ENCODE measurements around the gene CDY2B.
"Not testable (repeated sequence)": the region's sequence is repeated elsewhere in the genome, so short reads cannot be mapped to it uniquely, and the experiment has no call there.

DNA sequence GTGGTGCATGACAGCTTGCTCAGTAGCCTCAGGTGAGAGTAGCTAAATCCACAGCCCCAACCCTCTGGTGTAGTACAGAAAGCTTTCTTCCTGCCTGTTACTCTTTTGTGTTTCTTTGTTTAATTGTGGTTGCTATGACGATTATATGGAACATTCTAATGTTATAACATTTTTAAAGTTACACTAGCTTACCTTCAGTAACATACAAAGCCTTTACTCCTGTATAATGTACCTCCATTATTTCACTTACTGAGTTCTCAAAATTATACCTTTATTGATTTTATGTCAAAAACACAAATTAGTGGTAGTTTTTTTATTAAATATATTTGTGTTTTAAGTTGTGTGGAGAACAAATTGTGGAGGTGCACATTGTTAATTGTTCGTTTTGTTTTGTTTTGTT is at the start of gene CDY2B:
- not testable (repeated sequence) for TF ChIP-seq POLR2AphosphoS5, POLR2A (IDR thresholded peaks at IDR 0.05)
- TF ChIP-seq, protein P1, sequence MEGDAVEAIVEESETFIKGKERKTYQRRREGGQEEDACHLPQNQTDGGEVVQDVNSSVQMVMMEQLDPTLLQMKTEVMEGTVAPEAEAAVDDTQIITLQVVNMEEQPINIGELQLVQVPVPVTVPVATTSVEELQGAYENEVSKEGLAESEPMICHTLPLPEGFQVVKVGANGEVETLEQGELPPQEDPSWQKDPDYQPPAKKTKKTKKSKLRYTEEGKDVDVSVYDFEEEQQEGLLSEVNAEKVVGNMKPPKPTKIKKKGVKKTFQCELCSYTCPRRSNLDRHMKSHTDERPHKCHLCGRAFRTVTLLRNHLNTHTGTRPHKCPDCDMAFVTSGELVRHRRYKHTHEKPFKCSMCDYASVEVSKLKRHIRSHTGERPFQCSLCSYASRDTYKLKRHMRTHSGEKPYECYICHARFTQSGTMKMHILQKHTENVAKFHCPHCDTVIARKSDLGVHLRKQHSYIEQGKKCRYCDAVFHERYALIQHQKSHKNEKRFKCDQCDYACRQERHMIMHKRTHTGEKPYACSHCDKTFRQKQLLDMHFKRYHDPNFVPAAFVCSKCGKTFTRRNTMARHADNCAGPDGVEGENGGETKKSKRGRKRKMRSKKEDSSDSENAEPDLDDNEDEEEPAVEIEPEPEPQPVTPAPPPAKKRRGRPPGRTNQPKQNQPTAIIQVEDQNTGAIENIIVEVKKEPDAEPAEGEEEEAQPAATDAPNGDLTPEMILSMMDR (IDR thresholded peaks at IDR 0.05): not testable (repeated sequence)
